ELR (cell line): ENCODE results near the gene TMEM259.

Source experiments
- DNase-seq: peaks from one replicate; pipeline ENCODE4 v3.0.0-alpha.2; 2015; ENCODE audit warnings: low read depth

Gene TMEM259

DNA sequence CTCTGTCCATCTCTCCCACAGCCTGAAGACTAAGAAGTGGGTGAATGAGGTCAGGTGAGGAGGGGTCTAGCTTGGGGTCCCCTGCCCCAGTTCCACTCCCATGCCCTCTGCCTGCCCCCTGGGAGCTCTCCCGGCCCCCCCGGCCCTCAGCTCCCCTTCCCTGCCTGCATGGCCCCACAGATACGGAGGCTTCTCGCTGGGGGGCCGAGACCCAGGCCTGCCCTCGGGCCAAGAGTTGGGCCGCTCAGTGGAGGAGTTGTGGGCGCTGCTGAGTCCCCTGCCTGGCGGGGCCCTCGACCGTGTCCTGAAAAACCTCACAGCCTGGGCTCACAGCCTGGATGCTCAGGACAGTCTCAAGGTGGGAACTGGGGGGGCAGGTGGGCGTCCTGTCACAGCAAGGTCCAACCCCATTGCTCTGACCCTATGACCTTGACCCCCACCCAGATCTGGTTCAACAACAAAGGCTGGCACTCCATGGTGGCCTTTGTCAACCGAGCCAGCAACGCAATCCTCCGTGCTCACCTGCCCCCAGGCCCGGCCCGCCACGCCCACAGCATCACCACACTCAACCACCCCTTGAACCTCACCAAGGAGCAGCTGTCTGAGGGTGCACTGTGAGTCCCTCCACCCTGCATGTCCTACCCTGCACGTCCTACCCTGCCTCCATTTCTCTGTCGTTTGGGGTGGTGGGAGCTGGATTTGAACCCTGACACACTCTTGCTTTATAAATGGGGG, 35.1 kb upstream of the TMEM259 start:
- no peak for DNase-seq

DNA sequence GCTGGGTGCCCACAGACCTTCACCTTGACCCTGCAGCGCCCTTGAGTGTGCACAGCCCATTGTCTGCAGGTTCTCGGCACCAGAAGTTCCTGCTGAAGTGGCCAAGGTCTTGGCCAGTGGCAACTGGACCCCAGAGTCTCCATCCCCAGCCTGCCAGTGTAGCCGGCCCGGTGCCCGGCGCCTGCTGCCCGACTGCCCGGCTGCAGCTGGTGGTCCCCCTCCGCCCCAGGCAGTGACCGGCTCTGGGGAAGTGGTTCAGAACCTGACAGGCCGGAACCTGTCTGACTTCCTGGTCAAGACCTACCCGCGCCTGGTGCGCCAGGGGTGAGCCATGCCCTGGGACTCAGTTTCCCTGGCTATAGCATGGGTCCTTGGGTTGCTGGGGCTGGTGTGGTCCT, 34.1 kb upstream of the TMEM259 start:
- no peak for DNase-seq

DNA sequence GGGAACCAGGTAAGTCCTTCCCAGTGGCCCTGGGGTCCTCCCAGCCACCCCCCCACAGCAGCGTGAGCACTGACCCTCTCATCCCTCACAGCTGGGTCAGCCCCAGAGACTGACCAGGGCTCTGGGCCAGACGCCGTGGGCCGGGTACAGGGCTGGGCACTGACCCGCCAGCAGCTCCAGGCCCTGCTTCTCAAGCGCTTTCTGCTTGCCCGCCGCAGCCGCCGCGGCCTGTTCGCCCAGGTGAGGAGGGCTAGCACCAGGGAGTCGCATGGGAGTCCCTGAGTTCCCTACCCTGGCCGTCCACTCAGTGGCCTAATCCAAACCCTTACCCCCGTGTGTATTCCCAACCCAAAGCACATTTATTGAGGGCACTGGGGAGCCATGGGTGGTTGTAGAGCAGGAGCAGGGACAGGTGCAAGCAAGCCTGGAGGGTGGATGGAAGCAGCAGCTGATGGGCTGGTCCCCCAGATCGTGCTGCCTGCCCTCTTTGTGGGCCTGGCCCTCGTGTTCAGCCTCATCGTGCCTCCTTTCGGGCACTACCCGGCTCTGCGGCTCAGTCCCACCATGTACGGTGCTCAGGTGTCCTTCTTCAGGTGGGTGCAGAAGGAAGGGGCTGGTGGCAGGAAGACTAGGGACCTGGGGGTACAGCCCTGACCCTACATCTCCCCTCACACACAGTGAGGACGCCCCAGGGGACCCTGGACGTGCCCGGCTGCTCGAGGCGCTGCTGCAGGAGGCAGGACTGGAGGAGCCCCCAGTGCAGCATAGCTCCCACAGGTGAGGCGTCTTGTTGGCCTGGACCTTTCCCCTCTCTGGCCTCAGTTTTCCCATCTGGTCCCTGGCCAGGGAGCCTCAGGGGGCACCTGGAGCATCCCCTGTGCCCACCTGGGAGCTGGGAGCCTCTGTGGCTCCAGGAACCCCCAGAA, 33.4 kb upstream of the TMEM259 start:
- no peak for DNase-seq

- DNase-seq = no peak
Observed at GRCh38 chr19:1053176-1054101, 32.5 kb upstream of the TMEM259 start.

GRCh38 chr19:1052349-1052975, 31.5 kb upstream of the TMEM259 start:
- no peak for DNase-seq

- no peak for DNase-seq
Observed at GRCh38 chr19:1051791-1052190, 30.9 kb upstream of the TMEM259 start.

GRCh38 chr19:1050989-1051788, 30.3 kb upstream of the TMEM259 start:
- DNase-seq = no peak

- no peak for DNase-seq
Observed at GRCh38 chr19:1049800-1050199, 28.9 kb upstream of the TMEM259 start.

DNA sequence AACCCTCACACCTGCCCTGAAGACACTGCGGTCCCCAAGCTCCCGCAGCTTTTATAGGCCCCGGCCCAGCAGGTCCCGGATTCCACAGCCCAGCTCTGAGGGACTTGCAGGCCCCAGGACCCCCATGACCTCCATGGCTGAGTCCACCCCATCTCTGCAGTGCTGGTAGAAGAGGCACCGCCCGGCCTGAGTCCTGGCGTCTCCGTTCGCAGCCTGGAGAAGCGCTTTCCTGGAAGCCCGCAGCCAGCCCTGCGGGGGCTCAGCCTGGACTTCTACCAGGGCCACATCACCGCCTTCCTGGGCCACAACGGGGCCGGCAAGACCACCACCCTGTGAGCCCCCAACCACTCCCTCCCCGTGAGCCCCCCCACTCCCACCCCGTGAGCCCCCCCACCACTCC, 28.2 kb upstream of the TMEM259 start:
- DNase-seq = no peak

DNA sequence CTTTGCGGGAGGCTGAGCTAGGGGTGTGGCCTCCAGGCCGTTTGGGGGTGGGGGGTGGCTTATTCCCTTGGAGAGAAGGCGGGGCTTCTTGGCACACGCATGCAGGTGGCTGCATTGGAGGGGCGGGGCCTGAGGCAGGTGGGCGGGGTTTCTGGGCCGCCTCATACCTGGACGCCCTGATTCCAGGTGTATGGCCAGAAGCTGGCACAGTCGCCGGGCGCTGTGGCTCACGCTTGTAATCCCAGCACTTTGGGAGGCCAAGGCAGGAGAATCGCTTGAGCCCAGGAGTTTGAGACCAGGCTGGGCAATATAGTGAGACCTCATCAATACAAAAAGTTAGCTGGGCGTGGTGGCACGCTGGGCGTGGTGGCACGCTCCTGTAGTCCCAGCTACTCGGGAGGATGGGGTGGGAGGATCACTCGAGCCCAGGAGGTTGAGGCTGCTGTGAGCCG, 26.8 kb upstream of the TMEM259 start:
- no peak for DNase-seq

DNA sequence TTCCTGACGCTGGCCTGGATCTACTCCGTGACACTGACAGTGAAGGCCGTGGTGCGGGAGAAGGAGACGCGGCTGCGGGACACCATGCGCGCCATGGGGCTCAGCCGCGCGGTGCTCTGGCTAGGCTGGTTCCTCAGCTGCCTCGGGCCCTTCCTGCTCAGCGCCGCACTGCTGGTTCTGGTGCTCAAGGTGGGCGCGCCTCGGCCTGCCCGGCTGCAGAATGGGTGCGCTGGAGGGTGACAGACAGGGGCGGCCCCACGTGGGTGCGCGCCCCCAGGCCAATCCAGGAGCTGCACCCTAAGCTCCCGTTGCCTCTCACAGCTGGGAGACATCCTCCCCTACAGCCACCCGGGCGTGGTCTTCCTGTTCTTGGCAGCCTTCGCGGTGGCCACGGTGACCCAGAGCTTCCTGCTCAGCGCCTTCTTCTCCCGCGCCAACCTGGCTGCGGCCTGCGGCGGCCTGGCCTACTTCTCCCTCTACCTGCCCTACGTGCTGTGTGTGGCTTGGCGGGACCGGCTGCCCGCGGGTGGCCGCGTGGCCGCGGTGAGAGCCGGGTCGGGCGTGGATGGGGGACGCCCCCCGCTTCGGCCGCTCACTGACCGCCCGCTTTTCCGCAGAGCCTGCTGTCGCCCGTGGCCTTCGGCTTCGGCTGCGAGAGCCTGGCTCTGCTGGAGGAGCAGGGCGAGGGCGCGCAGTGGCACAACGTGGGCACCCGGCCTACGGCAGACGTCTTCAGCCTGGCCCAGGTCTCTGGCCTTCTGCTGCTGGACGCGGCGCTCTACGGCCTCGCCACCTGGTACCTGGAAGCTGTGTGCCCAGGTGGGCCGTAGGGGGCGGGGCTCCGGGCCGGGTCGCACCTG, 26.1 kb upstream of the TMEM259 start:
- DNase-seq = no peak

DNA sequence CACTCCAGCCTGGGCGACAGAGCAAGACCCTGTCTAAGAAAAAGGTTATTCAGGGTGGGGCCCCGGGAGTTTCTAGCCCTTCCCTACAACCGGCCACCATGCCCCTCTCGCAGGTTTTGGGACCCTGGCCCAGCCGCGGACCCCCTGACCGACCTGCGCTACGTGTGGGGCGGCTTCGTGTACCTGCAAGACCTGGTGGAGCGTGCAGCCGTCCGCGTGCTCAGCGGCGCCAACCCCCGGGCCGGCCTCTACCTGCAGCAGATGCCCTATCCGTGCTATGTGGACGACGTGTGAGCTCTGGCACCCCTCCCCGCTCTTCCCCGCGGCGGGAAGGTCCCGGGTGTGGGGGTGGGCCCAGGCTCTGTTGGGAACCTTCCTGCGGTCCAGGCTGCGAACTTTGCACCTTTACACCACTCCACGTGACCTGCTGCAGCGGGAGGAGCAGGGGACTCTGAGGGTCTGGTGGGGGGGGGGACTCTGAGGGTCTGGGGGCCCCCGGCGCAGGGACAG, 25.2 kb upstream of the TMEM259 start:
- no peak for DNase-seq

- peak; percentile 74 for DNase-seq
Observed at GRCh38 chr19:1045247-1045603, 24.3 kb upstream of the TMEM259 start.

DNA sequence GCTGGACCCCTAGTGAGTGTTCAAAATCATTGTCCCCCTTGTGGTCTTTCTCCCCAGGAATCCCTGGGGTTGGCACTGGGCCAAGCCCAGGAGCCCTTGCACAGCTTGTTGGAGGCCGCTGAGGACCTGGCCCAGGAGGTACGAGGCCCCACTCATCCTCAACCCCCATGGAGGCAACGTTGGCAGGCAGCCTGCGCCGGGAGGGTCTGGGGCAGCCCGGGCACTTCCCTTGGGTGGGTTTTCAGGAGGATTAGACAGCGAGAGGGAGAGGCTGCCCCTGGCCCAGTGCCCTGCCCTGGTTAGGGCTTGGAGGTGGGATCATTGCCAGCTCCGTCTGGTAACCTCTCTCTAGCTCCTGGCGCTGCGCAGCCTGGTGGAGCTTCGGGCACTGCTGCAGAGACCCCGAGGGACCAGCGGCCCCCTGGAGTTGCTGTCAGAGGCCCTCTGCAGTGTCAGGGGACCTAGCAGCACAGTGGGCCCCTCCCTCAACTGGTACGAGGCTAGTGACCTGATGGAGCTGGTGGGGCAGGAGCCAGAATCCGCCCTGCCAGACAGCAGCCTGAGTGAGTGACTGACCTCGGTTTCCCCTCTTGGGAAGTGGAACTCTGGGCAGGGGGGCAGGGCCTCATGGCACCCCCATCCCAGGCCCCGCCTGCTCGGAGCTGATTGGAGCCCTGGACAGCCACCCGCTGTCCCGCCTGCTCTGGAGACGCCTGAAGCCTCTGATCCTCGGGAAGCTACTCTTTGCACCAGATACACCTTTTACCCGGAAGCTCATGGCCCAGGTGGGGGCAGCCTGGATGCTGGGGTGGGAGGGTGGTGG, 22.0 kb upstream of the TMEM259 start:
- no peak for DNase-seq

DNA sequence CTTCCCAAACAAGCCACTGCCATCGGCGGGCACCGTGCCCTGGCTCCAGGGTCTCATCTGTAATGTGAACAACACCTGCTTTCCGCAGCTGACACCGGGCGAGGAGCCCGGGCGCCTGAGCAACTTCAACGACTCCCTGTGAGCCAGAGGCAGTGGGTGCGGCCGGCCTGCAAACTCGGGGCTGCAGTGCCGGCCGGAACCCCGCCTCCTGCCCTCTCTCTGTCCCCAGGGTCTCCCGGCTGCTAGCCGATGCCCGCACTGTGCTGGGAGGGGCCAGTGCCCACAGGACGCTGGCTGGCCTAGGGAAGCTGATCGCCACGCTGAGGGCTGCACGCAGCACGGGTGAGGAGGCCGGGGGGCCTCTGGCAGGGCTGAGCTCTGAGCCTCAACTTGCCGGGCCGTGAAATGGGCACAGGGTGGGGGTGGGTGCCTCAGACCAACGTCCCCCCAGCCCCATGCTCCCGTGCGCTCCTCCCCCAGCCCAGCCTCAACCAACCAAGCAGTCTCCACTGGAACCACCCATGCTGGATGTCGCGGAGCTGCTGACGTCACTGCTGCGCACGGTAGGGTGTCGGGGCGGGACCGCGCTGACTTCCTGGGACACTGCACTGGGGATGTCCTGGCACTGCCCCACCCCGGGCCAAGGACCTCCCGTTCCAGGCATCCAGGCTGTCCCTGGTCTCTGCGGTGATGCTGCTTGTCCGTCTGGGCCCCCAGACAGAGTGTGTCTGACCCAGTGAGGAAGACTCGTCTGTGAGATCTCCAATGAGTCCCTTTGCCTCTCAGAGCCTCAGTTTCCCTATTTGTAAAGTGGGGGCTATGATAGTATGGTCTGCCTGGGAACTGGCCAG, 21.1 kb upstream of the TMEM259 start:
- DNase-seq = no peak

GRCh38 chr19:1041272-1041834, 20.4 kb upstream of the TMEM259 start:
- no peak for DNase-seq

GRCh38 chr19:1040476-1041271, 19.8 kb upstream of the TMEM259 start:
- peak; percentile 94 for DNase-seq
